ENCODE data around the gene ZNF862. TPM values are rescaled to one million over a fixed set of nuclear protein-coding genes. Genes with fewer than 3 reads are reported as not detected.

The ZNF862 gene
- 24.6 TPM for total RNA-seq

- peak; percentile 98 for DNase-seq (ENCODE audit: low spot score)
These were observed at the start of gene ZNF862 for GRCh38 chr7:149838224-149838991. Gene ZNF862 (plus strand): TSS chr7:149838375. CDS start chr7:149838612, 237 bp downstream.

GRCh38 chr7:149789101-149789500 is 49.1 kb upstream of the ZNF862 start:
- no peak for DNase-seq (ENCODE audit: low spot score)

GRCh38 chr7:149790146-149790548 is 48.0 kb upstream of the ZNF862 start:
- DNase-seq (ENCODE audit: low spot score): no peak

GRCh38 chr7:149790754-149791360 is 47.3 kb upstream of the ZNF862 start:
- DNase-seq (ENCODE audit: low spot score): no peak

- DNase-seq (ENCODE audit: low spot score): no peak
These were observed 46.6 kb upstream of the ZNF862 start for GRCh38 chr7:149791411-149792219.

- DNase-seq (ENCODE audit: low spot score): no peak
These were observed 46.0 kb upstream of the ZNF862 start for GRCh38 chr7:149792220-149792595.

- no peak for DNase-seq (ENCODE audit: low spot score)
These were observed 44.9 kb upstream of the ZNF862 start for GRCh38 chr7:149793261-149793660.

GRCh38 chr7:149794661-149795060 is 43.5 kb upstream of the ZNF862 start:
- no peak for DNase-seq (ENCODE audit: low spot score)

GRCh38 chr7:149795126-149795525 is 43.0 kb upstream of the ZNF862 start:
- no peak for DNase-seq (ENCODE audit: low spot score)

GRCh38 chr7:149796287-149796860 is 41.8 kb upstream of the ZNF862 start:
- no peak for DNase-seq (ENCODE audit: low spot score)

GRCh38 chr7:149797771-149798170 is 40.4 kb upstream of the ZNF862 start:
- no peak for DNase-seq (ENCODE audit: low spot score)

- DNase-seq (ENCODE audit: low spot score): no peak
These were observed 38.6 kb upstream of the ZNF862 start for GRCh38 chr7:149799397-149800168.

- no peak for DNase-seq (ENCODE audit: low spot score)
These were observed 38.0 kb upstream of the ZNF862 start for GRCh38 chr7:149800169-149800555.

- no peak for DNase-seq (ENCODE audit: low spot score)
These were observed 37.1 kb upstream of the ZNF862 start for GRCh38 chr7:149801002-149801566.

GRCh38 chr7:149801816-149802215 is 36.4 kb upstream of the ZNF862 start:
- DNase-seq (ENCODE audit: low spot score): no peak

- DNase-seq (ENCODE audit: low spot score): no peak
These were observed 35.2 kb upstream of the ZNF862 start for GRCh38 chr7:149802966-149803365.

- DNase-seq (ENCODE audit: low spot score): no peak
These were observed 34.6 kb upstream of the ZNF862 start for GRCh38 chr7:149803551-149804074.

GRCh38 chr7:149804106-149804505 is 34.1 kb upstream of the ZNF862 start:
- no peak for DNase-seq (ENCODE audit: low spot score)

GRCh38 chr7:149806726-149807125 is 31.4 kb upstream of the ZNF862 start:
- no peak for DNase-seq (ENCODE audit: low spot score)

GRCh38 chr7:149808311-149808710 is 29.9 kb upstream of the ZNF862 start:
- DNase-seq (ENCODE audit: low spot score): no peak

- no peak for DNase-seq (ENCODE audit: low spot score)
These were observed 29.0 kb upstream of the ZNF862 start for GRCh38 chr7:149809215-149809614.

All from ureter (tissue), 1 donor.